OCI-LY1 (cell line): Measurements from ENCODE around the gene PKM.
A peak's percentile ranks its signal among the peaks of the same experiment; 100 is the strongest.

Source experiments
- H2AFZ ChIP-seq: fragments of 200-600 bp; sonication (generic), shearing (Covaris generic); 2 replicates; pipeline ENCODE4 v1.6.0; 2014; ENCODE audit warnings: antibody characterized with exemption, mild to moderate bottlenecking, low read length
- H3F3A ChIP-seq: fragments of 200-600 bp; sonication (generic), shearing (Covaris generic); 2 replicates; pipeline ENCODE4 v1.6.0; 2014; ENCODE audit warnings: mild to moderate bottlenecking, antibody characterized with exemption, low read length, moderate library complexity; ENCODE audit not compliant: insufficient read depth
- H3K27ac ChIP-seq: fragments of 200-600 bp; sonication (generic); 2 replicates; pipeline ENCODE4 v1.5.1; 2014; ENCODE audit warnings: low read length, mixed run types, mild to moderate bottlenecking, low read depth; ENCODE audit not compliant: poor library complexity, severe bottlenecking
- H3K27me3 ChIP-seq: fragments of 200-600 bp; sonication (generic); 2 replicates; pipeline ENCODE4 v1.6.0; 2014; ENCODE audit warnings: antibody characterized with exemption, mild to moderate bottlenecking, low read length, moderate library complexity; ENCODE audit not compliant: insufficient read depth
- H3K36me3 ChIP-seq: fragments of 200-600 bp; sonication (generic); 2 replicates; pipeline ENCODE4 v1.6.1; 2014; ENCODE audit warnings: mild to moderate bottlenecking, antibody characterized with exemption, low read length, moderate library complexity, mixed read lengths; ENCODE audit not compliant: insufficient read depth
- H3K4me1 ChIP-seq: fragments of 200-600 bp; sonication (generic); 2 replicates; pipeline ENCODE4 v1.5.1; 2014; ENCODE audit warnings: mild to moderate bottlenecking, low read length, moderate library complexity; ENCODE audit not compliant: insufficient read depth, severe bottlenecking
- H3K4me2 ChIP-seq: fragments of 200-600 bp; sonication (generic), shearing (Covaris generic); 2 replicates; pipeline ENCODE4 v1.6.1; 2014; ENCODE audit warnings: low read length
- H3K4me3 ChIP-seq: fragments of 200-600 bp; sonication (generic); 2 replicates; pipeline ENCODE4 v1.5.1; 2014; ENCODE audit warnings: low read length, low read depth, mild to moderate bottlenecking, mixed read lengths; ENCODE audit not compliant: poor library complexity, severe bottlenecking
- H3K79me2 ChIP-seq: fragments of 200-600 bp; shearing (Covaris generic); 2 replicates; pipeline ENCODE4 v1.6.1; 2016; ENCODE audit warnings: mixed run types, low read length, mixed read lengths; ENCODE audit not compliant: insufficient read depth
- H3K9ac ChIP-seq: fragments of 200-600 bp; sonication (generic), shearing (Covaris generic); 2 replicates; pipeline ENCODE4 v1.6.1; 2014; ENCODE audit warnings: mild to moderate bottlenecking, low read length, mixed read lengths
- H3K9me2 ChIP-seq: fragments of 200-600 bp; sonication (generic), shearing (Covaris generic); 2 replicates; pipeline ENCODE4 v1.6.1; 2014; ENCODE audit warnings: low read depth, mild to moderate bottlenecking, low read length, mixed read lengths
- H3K9me3 ChIP-seq: fragments of 200-600 bp; shearing (Covaris generic); 2 replicates; pipeline ENCODE4 v1.6.1; 2014; ENCODE audit warnings: low read length, mixed read lengths
- H4K20me1 ChIP-seq: fragments of 200-600 bp; sonication (generic), shearing (Covaris generic); 2 replicates; pipeline ENCODE4 v1.6.0; 2016; ENCODE audit warnings: mild to moderate bottlenecking, low read length; ENCODE audit not compliant: insufficient read depth
- CTCF ChIP-seq: fragments of 200-600 bp; sonication (generic), shearing (Covaris generic); IDR thresholded peaks from 2 replicates; pipeline ENCODE4 v1.5.1; 2017; ENCODE audit warnings: mild to moderate bottlenecking, antibody characterized with exemption, low read length, moderate library complexity, mixed read lengths
- EZH2 ChIP-seq: fragments of 200-600 bp; sonication (generic), shearing (Covaris generic); IDR thresholded peaks from 2 replicates; pipeline ENCODE4 v1.8.0; 2017; ENCODE audit warnings: borderline replicate concordance, mixed run types, mild to moderate bottlenecking, antibody characterized with exemption, low read length, moderate library complexity, mixed read lengths

Gene PKM

GRCh38 chr15:72227192-72227586 is 3.8 kb downstream of the PKM start:
- H3K4me3 ChIP-seq, result peak overlapping the region; percentile 82
- H2AFZ ChIP-seq, result no peak overlapping the region
- peaks cover 50% of the 10 kb centered on the region for H3K36me3 ChIP-seq
- no peaks in the 10 kb centered on the region for H3K27me3 ChIP-seq
- H3K9ac ChIP-seq, result peak overlapping the region; percentile 39; the same call in 1 of the 2 replicates
- H3K79me2 ChIP-seq, result peaks cover 75% of the 10 kb centered on the region
- no peak for TF ChIP-seq EZH2
- TF ChIP-seq CTCF, result no peak
- H4K20me1 ChIP-seq, result peaks cover 4% of the 10 kb centered on the region; the same call in 1 of the 2 replicates
- H3K27ac ChIP-seq, result peak overlapping the region; percentile 93
- peaks cover 10% of the 10 kb centered on the region for H3F3A ChIP-seq
- H3K4me2 ChIP-seq, result peak overlapping the region; percentile 98
- no peaks in the 10 kb centered on the region for H3K9me3 ChIP-seq
- no peaks in the 10 kb centered on the region for H3K9me2 ChIP-seq
- peaks cover 56% of the 10 kb centered on the region for H3K4me1 ChIP-seq

GRCh38 chr15:72223278-72223677 is 7.7 kb downstream of the PKM start:
- Histone ChIP-seq H3K27me3 (no peaks in the 10 kb centered on the region), H3K4me1 (peaks cover 36% of the 10 kb centered on the region), H2AFZ (no peak overlapping the region), H3K4me3 (no peak overlapping the region), H3K9ac (no peak overlapping the region), H3K79me2 (peaks cover 82% of the 10 kb centered on the region), H3K27ac (no peak overlapping the region), H3K4me2 (no peak overlapping the region), H3K9me3 (no peaks in the 10 kb centered on the region), H3F3A (0 out of 2 replicates have a peak, but pooled peaks cover 5% of the 10 kb centered on the region), H3K36me3 (peaks cover 77% of the 10 kb centered on the region), H4K20me1 (peaks cover 4% of the 10 kb centered on the region; the same call in 1 of the 2 replicates), H3K9me2 (no peaks in the 10 kb centered on the region)
- TF ChIP-seq CTCF (no peak), EZH2 (no peak)

- Histone ChIP-seq H3K36me3 (peaks cover 86% of the 10 kb centered on the region), H2AFZ (no peak overlapping the region), H3K27me3 (no peaks in the 10 kb centered on the region), H3F3A (no peaks in the 10 kb centered on the region), H3K4me3 (no peak overlapping the region), H4K20me1 (peaks cover 4% of the 10 kb centered on the region; the same call in 1 of the 2 replicates), H3K9me3 (no peaks in the 10 kb centered on the region), H3K27ac (no peak overlapping the region), H3K9ac (no peak overlapping the region), H3K79me2 (peaks cover 76% of the 10 kb centered on the region), H3K4me2 (peak overlapping the region; percentile 8; the same call in 1 of the 2 replicates), H3K9me2 (no peaks in the 10 kb centered on the region), H3K4me1 (peaks cover 28% of the 10 kb centered on the region)
- TF ChIP-seq EZH2, result no peak
- TF ChIP-seq CTCF, result no peak
These were observed 8.6 kb downstream of the PKM start for GRCh38 chr15:72222393-72222792.
